Measurements from ENCODE around the gene ADH1C. TPM values are rescaled to one million over a fixed set of nuclear protein-coding genes. Genes with fewer than 3 reads are reported as not detected.
A peak's percentile ranks its signal among the peaks of the same experiment; 100 is the strongest.
"Not testable (repeated sequence)": the region's sequence is repeated elsewhere in the genome, so short reads cannot be mapped to it uniquely, and the experiment has no call there.

ADH1C gene
- total RNA-seq, 1 donor from 2014 or later = not detected

GRCh38 chr4:99382745-99383360, 30.3 kb upstream of the ADH1C start:
- Mint-ChIP-seq H3K9me3 (ENCODE audit: unreplicated experiment) (no peaks in the 10 kb centered on the region), H3K36me3 (ENCODE audit: unreplicated experiment) (no peaks in the 10 kb centered on the region), H3K4me1 (ENCODE audit: low read depth, unreplicated experiment) (no peaks in the 10 kb centered on the region), H3K27me3 (ENCODE audit: unreplicated experiment) (peaks cover 1% of the 10 kb centered on the region), H3K4me3 (ENCODE audit: unreplicated experiment) (no peak overlapping the region), H3K27ac (ENCODE audit: unreplicated experiment) (no peak overlapping the region)
- DNase-seq = no peak
- no peak for TF ChIP-seq CTCF (IDR thresholded peaks at IDR 0.05; ENCODE audit: partially characterized antibody, unreplicated experiment)

- no peaks in the 10 kb centered on the region for H3K36me3 Mint-ChIP-seq (ENCODE audit: unreplicated experiment)
- H3K4me1 Mint-ChIP-seq (ENCODE audit: low read depth, unreplicated experiment) = no peaks in the 10 kb centered on the region
- TF ChIP-seq CTCF (IDR thresholded peaks at IDR 0.05; ENCODE audit: partially characterized antibody, unreplicated experiment) = no peak
- H3K27ac Mint-ChIP-seq (ENCODE audit: unreplicated experiment) = no peak overlapping the region
- H3K27me3 Mint-ChIP-seq (ENCODE audit: unreplicated experiment) = peaks cover 1% of the 10 kb centered on the region
- H3K9me3 Mint-ChIP-seq (ENCODE audit: unreplicated experiment) = no peaks in the 10 kb centered on the region
- no peak overlapping the region for H3K4me3 Mint-ChIP-seq (ENCODE audit: unreplicated experiment)
- DNase-seq = no peak
These were observed 29.1 kb upstream of the ADH1C start for GRCh38 chr4:99381588-99382175.

GRCh38 chr4:99379571-99379970, 27.0 kb upstream of the ADH1C start:
- H3K9me3 Mint-ChIP-seq (ENCODE audit: unreplicated experiment) = no peaks in the 10 kb centered on the region
- no peak for DNase-seq
- H3K4me3 Mint-ChIP-seq (ENCODE audit: unreplicated experiment) = no peak overlapping the region
- peaks cover 1% of the 10 kb centered on the region for H3K27me3 Mint-ChIP-seq (ENCODE audit: unreplicated experiment)
- no peaks in the 10 kb centered on the region for H3K4me1 Mint-ChIP-seq (ENCODE audit: low read depth, unreplicated experiment)
- peaks cover 4% of the 10 kb centered on the region for H3K36me3 Mint-ChIP-seq (ENCODE audit: unreplicated experiment)
- H3K27ac Mint-ChIP-seq (ENCODE audit: unreplicated experiment) = no peak overlapping the region
- no peak for TF ChIP-seq CTCF (IDR thresholded peaks at IDR 0.05; ENCODE audit: partially characterized antibody, unreplicated experiment)

- no peaks in the 10 kb centered on the region for H3K9me3 Mint-ChIP-seq (ENCODE audit: unreplicated experiment)
- no peak overlapping the region for H3K27ac Mint-ChIP-seq (ENCODE audit: unreplicated experiment)
- DNase-seq = no peak
- H3K4me3 Mint-ChIP-seq (ENCODE audit: unreplicated experiment) = no peak overlapping the region
- H3K27me3 Mint-ChIP-seq (ENCODE audit: unreplicated experiment) = peaks cover 1% of the 10 kb centered on the region
- H3K36me3 Mint-ChIP-seq (ENCODE audit: unreplicated experiment) = peaks cover 4% of the 10 kb centered on the region
- no peaks in the 10 kb centered on the region for H3K4me1 Mint-ChIP-seq (ENCODE audit: low read depth, unreplicated experiment)
- no peak for TF ChIP-seq CTCF (IDR thresholded peaks at IDR 0.05; ENCODE audit: partially characterized antibody, unreplicated experiment)
These were observed 26.3 kb upstream of the ADH1C start for GRCh38 chr4:99378876-99379275.

- H3K36me3 Mint-ChIP-seq (ENCODE audit: unreplicated experiment) = not testable (repeated sequence)
These were observed 24.8 kb upstream of the ADH1C start for GRCh38 chr4:99377341-99377740.

GRCh38 chr4:99372464-99372863, 19.9 kb upstream of the ADH1C start:
- not testable (repeated sequence) for DNase-seq; H3K27me3 Mint-ChIP-seq (ENCODE audit: unreplicated experiment); H3K27ac Mint-ChIP-seq (ENCODE audit: unreplicated experiment); H3K4me1 Mint-ChIP-seq (ENCODE audit: low read depth, unreplicated experiment); H3K9me3 Mint-ChIP-seq (ENCODE audit: unreplicated experiment); H3K4me3 Mint-ChIP-seq (ENCODE audit: unreplicated experiment); H3K36me3 Mint-ChIP-seq (ENCODE audit: unreplicated experiment)

More at GRCh38 chr4:99377341-99377740, 24.8 kb upstream of the ADH1C start:
- not testable (repeated sequence) for H3K27me3 Mint-ChIP-seq (ENCODE audit: unreplicated experiment); H3K4me1 Mint-ChIP-seq (ENCODE audit: low read depth, unreplicated experiment); H3K9me3 Mint-ChIP-seq (ENCODE audit: unreplicated experiment); H3K4me3 Mint-ChIP-seq (ENCODE audit: unreplicated experiment); H3K27ac Mint-ChIP-seq (ENCODE audit: unreplicated experiment); DNase-seq
- peak; percentile 17 for TF ChIP-seq CTCF (IDR thresholded peaks at IDR 0.05; ENCODE audit: partially characterized antibody, unreplicated experiment)

GRCh38 chr4:99367817-99368216, 15.3 kb upstream of the ADH1C start:
- not testable (repeated sequence) for H3K9me3 Mint-ChIP-seq (ENCODE audit: unreplicated experiment); H3K36me3 Mint-ChIP-seq (ENCODE audit: unreplicated experiment); H3K4me3 Mint-ChIP-seq (ENCODE audit: unreplicated experiment); H3K27ac Mint-ChIP-seq (ENCODE audit: unreplicated experiment); DNase-seq; H3K4me1 Mint-ChIP-seq (ENCODE audit: low read depth, unreplicated experiment); H3K27me3 Mint-ChIP-seq (ENCODE audit: unreplicated experiment)

All from glutamatergic neuron (in vitro differentiated cells).